Glutamatergic neuron (in vitro differentiated cells): ENCODE measurements around the gene SP8. TPM values are rescaled to one million over a fixed set of nuclear protein-coding genes. Genes with fewer than 3 reads are reported as not detected.

Source experiments
- DNase-seq: peaks from one replicate; pipeline ENCODE4 v3.0.0; 2022
- H3K27ac Mint-ChIP-seq: one replicate; pipeline ENCODE4 v1.8.0; 2020; ENCODE audit warnings: mild to moderate bottlenecking, mixed read lengths, inconsistent platforms; ENCODE audit not compliant: unreplicated experiment
- H3K27me3 Mint-ChIP-seq: one replicate; pipeline ENCODE4 v1.8.0; 2020; ENCODE audit warnings: mild to moderate bottlenecking, moderate library complexity, mixed read lengths, inconsistent platforms; ENCODE audit not compliant: unreplicated experiment
- H3K36me3 Mint-ChIP-seq: one replicate; pipeline ENCODE4 v1.8.0; 2020; ENCODE audit warnings: mild to moderate bottlenecking, mixed read lengths, inconsistent platforms; ENCODE audit not compliant: unreplicated experiment
- H3K4me1 Mint-ChIP-seq: one replicate; pipeline ENCODE4 v1.8.0; 2020; ENCODE audit warnings: mild to moderate bottlenecking, low read depth, mixed read lengths, inconsistent platforms; ENCODE audit not compliant: unreplicated experiment
- H3K4me3 Mint-ChIP-seq: one replicate; pipeline ENCODE4 v1.8.0; 2020; ENCODE audit warnings: mild to moderate bottlenecking, mixed read lengths, inconsistent platforms; ENCODE audit not compliant: unreplicated experiment
- H3K9me3 Mint-ChIP-seq: one replicate; pipeline ENCODE4 v1.8.0; 2020; ENCODE audit warnings: mild to moderate bottlenecking, moderate library complexity, mixed read lengths, inconsistent platforms; ENCODE audit not compliant: unreplicated experiment
- CTCF ChIP-seq: fragments of 200-600 bp; sonication (generic); IDR thresholded peaks from one replicate; pipeline ENCODE4 v1.5.0; 2021; ENCODE audit not compliant: partially characterized antibody, unreplicated experiment
- total RNA-seq: library from RNA; stranded (reverse); fragmentation: NEBNext Ultra II Directional; extraction: Animal tissue kit (Norgen Biotek cat#: 25700); gene quantifications from one replicate; pipeline ENCODE4 v1.2.1, GENCODE V29; 2021; ENCODE audit not compliant: unreplicated experiment

The SP8 gene
- total RNA-seq, 1 donor from 2014 or later = not detected

- DNase-seq = no peak
Measured at GRCh38 chr7:20748853-20749252, 37.8 kb downstream of the SP8 start.

DNA sequence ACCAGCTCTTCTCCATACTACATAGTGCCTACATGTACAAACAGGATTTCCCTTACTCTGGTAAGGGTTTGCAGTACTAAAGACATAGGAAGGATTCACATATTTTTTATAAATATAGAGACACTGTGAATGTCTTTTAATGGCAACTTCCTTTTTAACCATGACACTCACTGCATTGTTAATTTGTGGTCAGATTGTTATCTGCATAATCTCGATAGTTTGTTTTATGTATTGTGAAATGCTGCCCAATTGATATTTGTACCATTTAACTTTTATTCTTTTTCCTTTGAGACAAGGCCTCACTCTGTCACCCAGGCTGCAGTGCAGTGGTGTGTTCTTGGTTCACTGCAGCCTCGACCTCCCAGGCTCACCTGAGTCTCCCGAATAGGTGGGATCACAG is 39.7 kb downstream of the SP8 start:
- no peak for DNase-seq
- no peaks in the 10 kb centered on the region for H3K4me1 Mint-ChIP-seq
- H3K36me3 Mint-ChIP-seq = no peaks in the 10 kb centered on the region
- no peaks in the 10 kb centered on the region for H3K9me3 Mint-ChIP-seq
- peaks cover 1% of the 10 kb centered on the region for H3K27me3 Mint-ChIP-seq
- H3K27ac Mint-ChIP-seq = no peak overlapping the region
- no peak for TF ChIP-seq CTCF
- H3K4me3 Mint-ChIP-seq = no peak overlapping the region

More at GRCh38 chr7:20748853-20749252, 37.8 kb downstream of the SP8 start:
- no peak for TF ChIP-seq CTCF
- H3K4me1 Mint-ChIP-seq = no peaks in the 10 kb centered on the region
- H3K36me3 Mint-ChIP-seq = no peaks in the 10 kb centered on the region
- peaks cover 1% of the 10 kb centered on the region for H3K27me3 Mint-ChIP-seq
- no peak overlapping the region for H3K4me3 Mint-ChIP-seq
- no peaks in the 10 kb centered on the region for H3K9me3 Mint-ChIP-seq
- H3K27ac Mint-ChIP-seq = no peak overlapping the region

DNA sequence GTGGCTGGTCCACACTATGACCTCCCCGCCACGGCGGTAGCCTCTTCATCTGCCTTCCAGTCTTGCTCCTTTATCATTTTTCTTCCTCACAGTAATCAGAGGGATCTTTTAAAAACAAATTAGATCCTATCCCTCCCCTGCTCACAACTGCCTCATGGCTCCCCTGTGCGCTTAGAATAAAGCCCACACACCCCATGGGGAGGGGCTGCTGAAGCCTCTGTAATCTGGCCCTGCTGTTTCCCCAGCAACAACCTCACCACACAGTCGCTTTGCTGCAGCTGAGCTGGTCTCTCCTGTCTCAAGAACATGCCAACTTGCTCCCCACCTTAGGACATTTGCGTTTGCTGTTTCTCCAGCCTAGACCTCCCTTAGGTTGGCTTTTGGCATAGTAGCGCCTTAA is 41.0 kb downstream of the SP8 start:
- H3K36me3 Mint-ChIP-seq = no peaks in the 10 kb centered on the region
- DNase-seq = no peak
- no peaks in the 10 kb centered on the region for H3K4me1 Mint-ChIP-seq
- H3K4me3 Mint-ChIP-seq = no peak overlapping the region
- H3K9me3 Mint-ChIP-seq = no peaks in the 10 kb centered on the region
- H3K27ac Mint-ChIP-seq = no peak overlapping the region
- no peak for TF ChIP-seq CTCF
- H3K27me3 Mint-ChIP-seq = peaks cover 1% of the 10 kb centered on the region

GRCh38 chr7:20744954-20745446 is 41.7 kb downstream of the SP8 start:
- Mint-ChIP-seq H3K36me3 (no peaks in the 10 kb centered on the region), H3K27me3 (peaks cover 1% of the 10 kb centered on the region), H3K9me3 (no peaks in the 10 kb centered on the region), H3K4me3 (no peak overlapping the region), H3K4me1 (no peaks in the 10 kb centered on the region), H3K27ac (no peak overlapping the region)
- DNase-seq = no peak
- TF ChIP-seq CTCF = no peak

DNA sequence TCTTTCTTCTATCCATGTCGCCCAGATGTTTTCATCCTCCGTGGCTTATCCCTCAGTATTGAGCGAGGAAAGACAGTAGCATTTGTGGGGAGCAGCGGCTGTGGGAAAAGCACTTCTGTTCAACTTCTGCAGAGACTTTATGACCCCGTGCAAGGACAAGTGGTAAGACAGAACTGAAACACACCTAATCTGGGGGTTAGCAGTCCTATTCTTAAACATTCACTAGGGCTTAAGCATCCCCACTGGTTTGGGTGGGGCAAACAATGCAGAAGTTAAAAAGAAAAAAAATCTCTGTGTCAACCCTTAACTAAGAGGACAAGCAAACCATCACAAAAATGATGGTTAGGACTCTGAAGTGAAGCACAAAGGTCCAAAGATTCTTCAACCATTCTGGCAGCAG is 43.8 kb downstream of the SP8 start:
- Mint-ChIP-seq H3K27me3 (peaks cover 1% of the 10 kb centered on the region), H3K4me3 (no peak overlapping the region), H3K27ac (no peak overlapping the region), H3K9me3 (no peaks in the 10 kb centered on the region), H3K36me3 (no peaks in the 10 kb centered on the region), H3K4me1 (no peaks in the 10 kb centered on the region)
- TF ChIP-seq CTCF = no peak
- DNase-seq = no peak
